IPS-20b (cell line): Measurements from ENCODE around the gene TTC7B.

Source experiments
- H3K27ac ChIP-seq: one replicate; pipeline ENCODE4 v1.5.1; 2013; ENCODE audit warnings: low read length
- H3K27me3 ChIP-seq: 2 replicates; pipeline ENCODE4 v1.6.1; 2013; ENCODE audit warnings: mild to moderate bottlenecking, low read length, inconsistent platforms; ENCODE audit not compliant: insufficient read depth
- H3K36me3 ChIP-seq: 2 replicates; pipeline ENCODE4 v1.6.1; 2013; ENCODE audit warnings: low read depth, mild to moderate bottlenecking, inconsistent platforms, low read length, moderate library complexity; ENCODE audit not compliant: insufficient read depth
- H3K4me1 ChIP-seq: 2 replicates; pipeline ENCODE4 v1.6.1; 2013; ENCODE audit warnings: mild to moderate bottlenecking, control low read depth, inconsistent platforms, low read length, moderate library complexity; ENCODE audit not compliant: insufficient read depth
- H3K4me3 ChIP-seq: 2 replicates; pipeline ENCODE4 v1.5.1; 2013; ENCODE audit warnings: mild to moderate bottlenecking, low read length, inconsistent platforms
- H3K9ac ChIP-seq: 2 replicates; pipeline ENCODE4 v1.6.1; 2013; ENCODE audit warnings: low read depth, mild to moderate bottlenecking, inconsistent platforms, low read length, moderate library complexity
- H3K9me3 ChIP-seq: 2 replicates; pipeline ENCODE4 v1.6.1; 2013; ENCODE audit warnings: mild to moderate bottlenecking, low read depth, low read length, inconsistent platforms; ENCODE audit not compliant: insufficient read depth

TTC7B gene

GRCh38 chr14:90583427-90583826 lies 232.8 kb downstream of the TTC7B start:
- H3K36me3 ChIP-seq, result no peaks in the 10 kb centered on the region
- no peak overlapping the region for H3K4me3 ChIP-seq
- no peaks in the 10 kb centered on the region for H3K27me3 ChIP-seq
- no peaks in the 10 kb centered on the region for H3K4me1 ChIP-seq
- H3K27ac ChIP-seq, result no peak overlapping the region
- H3K9ac ChIP-seq, result no peak overlapping the region
- no peaks in the 10 kb centered on the region for H3K9me3 ChIP-seq

- no peak overlapping the region for H3K27ac ChIP-seq
- no peaks in the 10 kb centered on the region for H3K4me1 ChIP-seq
- no peaks in the 10 kb centered on the region for H3K9me3 ChIP-seq
- no peaks in the 10 kb centered on the region for H3K36me3 ChIP-seq
- no peaks in the 10 kb centered on the region for H3K27me3 ChIP-seq
- H3K9ac ChIP-seq, result no peak overlapping the region
- no peak overlapping the region for H3K4me3 ChIP-seq
Measured at GRCh38 chr14:90582166-90582565, 234.1 kb downstream of the TTC7B start.

DNA sequence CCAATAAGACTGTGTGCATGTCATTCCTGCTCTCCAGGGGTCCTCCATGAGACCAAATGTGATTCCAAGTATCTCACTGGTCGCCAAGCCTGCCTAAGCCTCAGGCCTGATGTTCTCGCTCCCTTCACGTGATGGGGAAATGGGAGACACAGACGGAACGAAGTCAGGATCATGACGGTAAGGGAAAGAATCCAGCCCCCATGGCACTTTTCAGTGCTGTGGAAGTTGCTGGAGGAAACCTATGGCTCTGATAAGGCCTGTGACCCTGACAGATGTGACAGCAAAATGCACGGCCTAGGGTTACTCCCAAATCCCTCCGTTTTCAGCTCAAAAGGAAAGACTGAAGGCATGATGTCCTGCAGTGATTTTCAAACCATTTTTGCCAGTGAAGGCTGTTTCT lies 234.5 kb downstream of the TTC7B start:
- no peaks in the 10 kb centered on the region for H3K9me3 ChIP-seq
- H3K27me3 ChIP-seq, result no peaks in the 10 kb centered on the region
- no peaks in the 10 kb centered on the region; the same call in 1 of the 2 replicates for H3K4me1 ChIP-seq
- H3K36me3 ChIP-seq, result no peaks in the 10 kb centered on the region
- H3K4me3 ChIP-seq, result no peak overlapping the region
- H3K27ac ChIP-seq, result no peak overlapping the region
- no peak overlapping the region for H3K9ac ChIP-seq

GRCh38 chr14:90580377-90581335 lies 235.6 kb downstream of the TTC7B start:
- Histone ChIP-seq H3K9ac (no peak overlapping the region), H3K9me3 (no peaks in the 10 kb centered on the region), H3K27ac (no peak overlapping the region), H3K4me1 (peaks cover 7% of the 10 kb centered on the region; the same call in 1 of the 2 replicates), H3K27me3 (no peaks in the 10 kb centered on the region), H3K4me3 (no peak overlapping the region), H3K36me3 (no peaks in the 10 kb centered on the region)

GRCh38 chr14:90579816-90580215 lies 236.4 kb downstream of the TTC7B start:
- Histone ChIP-seq H3K27ac (no peak overlapping the region), H3K36me3 (no peaks in the 10 kb centered on the region), H3K9me3 (no peaks in the 10 kb centered on the region), H3K27me3 (no peaks in the 10 kb centered on the region), H3K4me3 (no peak overlapping the region), H3K9ac (no peak overlapping the region), H3K4me1 (peaks cover 15% of the 10 kb centered on the region; the same call in 1 of the 2 replicates)

DNA sequence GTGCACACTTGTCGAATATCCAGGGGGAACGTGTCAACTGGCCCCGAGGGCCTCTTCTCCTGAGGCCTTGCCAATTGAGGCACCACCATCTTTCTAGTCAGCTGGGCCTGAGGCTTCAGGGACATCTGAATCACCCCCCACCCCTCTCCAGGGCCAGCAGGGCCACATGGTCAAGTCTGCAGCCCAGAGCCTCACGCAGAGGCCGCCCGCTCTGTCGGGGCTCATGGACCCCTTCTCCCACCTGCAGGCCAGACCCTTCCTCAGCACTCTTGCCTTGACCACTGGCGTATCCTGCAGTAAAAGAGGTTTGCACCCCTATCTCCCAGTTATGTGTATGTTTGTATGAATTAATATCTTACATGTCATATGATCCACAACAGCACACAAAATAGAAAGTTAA lies 237.1 kb downstream of the TTC7B start:
- Histone ChIP-seq H3K36me3 (no peaks in the 10 kb centered on the region), H3K9me3 (no peaks in the 10 kb centered on the region), H3K4me1 (peaks cover 18% of the 10 kb centered on the region; the same call in 1 of the 2 replicates), H3K4me3 (no peak overlapping the region), H3K9ac (no peak overlapping the region), H3K27ac (no peak overlapping the region), H3K27me3 (no peaks in the 10 kb centered on the region)

GRCh38 chr14:90578283-90578985 lies 237.8 kb downstream of the TTC7B start:
- Histone ChIP-seq H3K27me3 (no peaks in the 10 kb centered on the region), H3K9ac (no peak overlapping the region), H3K27ac (no peak overlapping the region), H3K9me3 (no peaks in the 10 kb centered on the region), H3K36me3 (no peaks in the 10 kb centered on the region), H3K4me1 (peaks cover 22% of the 10 kb centered on the region; the same call in 1 of the 2 replicates), H3K4me3 (no peak overlapping the region)

GRCh38 chr14:90577661-90578282 lies 238.5 kb downstream of the TTC7B start:
- Histone ChIP-seq H3K9ac (no peak overlapping the region), H3K4me1 (peaks cover 22% of the 10 kb centered on the region; the same call in 1 of the 2 replicates)

DNA sequence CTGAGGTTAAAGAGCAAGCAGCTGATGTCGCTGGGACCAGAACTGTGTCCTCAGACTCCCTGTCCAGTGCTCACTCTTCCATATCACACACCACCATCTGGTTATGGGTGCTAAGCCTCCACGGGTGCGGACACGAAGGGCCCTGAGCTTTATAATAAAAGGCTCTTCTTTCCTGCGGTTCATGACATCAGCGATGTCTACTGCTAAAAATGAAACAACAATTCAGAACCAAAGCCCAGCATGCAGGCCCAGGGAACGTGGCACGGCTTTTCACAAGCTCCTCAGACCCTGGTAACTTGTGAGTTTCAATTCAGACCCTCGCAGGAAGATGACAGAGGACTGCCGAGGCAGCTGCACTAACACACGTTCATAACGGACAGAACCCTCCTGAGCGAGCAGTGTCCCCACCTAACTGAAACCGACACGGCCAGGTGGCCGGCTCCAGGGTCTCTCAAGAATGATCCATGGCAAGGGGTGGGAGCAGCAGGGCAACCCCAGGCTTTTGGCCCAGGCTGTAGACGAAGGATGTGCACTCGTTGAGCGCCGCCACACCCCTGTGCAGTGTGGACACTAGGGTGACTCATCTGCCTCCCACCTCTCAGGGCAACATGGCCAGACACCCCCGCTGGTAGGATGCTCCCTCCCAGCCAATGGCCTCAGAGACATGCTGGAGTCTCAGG lies 239.1 kb downstream of the TTC7B start:
- H3K4me1 ChIP-seq, result peaks cover 22% of the 10 kb centered on the region; the same call in 1 of the 2 replicates
- H3K9ac ChIP-seq, result no peak overlapping the region
- no peaks in the 10 kb centered on the region for H3K27me3 ChIP-seq
- H3K4me3 ChIP-seq, result no peak overlapping the region
- no peaks in the 10 kb centered on the region for H3K9me3 ChIP-seq
- H3K36me3 ChIP-seq, result no peaks in the 10 kb centered on the region
- H3K27ac ChIP-seq, result no peak overlapping the region

More at GRCh38 chr14:90577661-90578282, 238.5 kb downstream of the TTC7B start:
- Histone ChIP-seq H3K9me3 (no peaks in the 10 kb centered on the region), H3K36me3 (no peaks in the 10 kb centered on the region), H3K27ac (no peak overlapping the region), H3K27me3 (no peaks in the 10 kb centered on the region), H3K4me3 (no peak overlapping the region)

GRCh38 chr14:90576581-90576980 lies 239.6 kb downstream of the TTC7B start:
- no peaks in the 10 kb centered on the region for H3K9me3 ChIP-seq
- no peaks in the 10 kb centered on the region for H3K27me3 ChIP-seq
- peaks cover 22% of the 10 kb centered on the region; the same call in 1 of the 2 replicates for H3K4me1 ChIP-seq
- no peaks in the 10 kb centered on the region for H3K36me3 ChIP-seq
- no peak overlapping the region for H3K9ac ChIP-seq
- H3K27ac ChIP-seq, result no peak overlapping the region
- H3K4me3 ChIP-seq, result no peak overlapping the region

DNA sequence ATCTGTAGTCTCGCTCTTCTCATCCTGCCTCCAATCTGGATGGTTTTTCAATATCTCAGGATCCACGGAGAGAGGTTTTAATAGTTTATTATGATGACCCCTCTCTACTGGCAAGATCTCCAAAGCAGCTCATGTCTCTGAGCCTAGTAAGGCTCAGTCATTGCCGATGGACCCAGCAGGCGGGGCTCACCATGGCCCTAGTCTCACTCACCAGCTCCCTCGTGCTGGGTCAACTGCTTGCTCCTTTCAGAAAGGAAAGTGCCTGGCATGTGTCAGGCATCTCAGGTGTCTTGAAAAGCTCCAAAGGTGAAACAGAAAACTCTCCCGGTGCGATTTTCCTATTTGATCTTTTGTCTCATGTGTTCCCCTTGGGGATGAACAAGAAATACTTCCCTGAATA lies 240.4 kb downstream of the TTC7B start:
- Histone ChIP-seq H3K9ac (no peak overlapping the region), H3K4me1 (peaks cover 22% of the 10 kb centered on the region; the same call in 1 of the 2 replicates), H3K4me3 (no peak overlapping the region), H3K27me3 (no peaks in the 10 kb centered on the region), H3K36me3 (no peaks in the 10 kb centered on the region), H3K9me3 (no peaks in the 10 kb centered on the region), H3K27ac (no peak overlapping the region)
